WERI-Rb-1 (cell line): ENCODE data around the gene TSPAN8.

Source experiments
- DNase-seq: peaks from one replicate; pipeline ENCODE4 v3.0.0-alpha.2; 2020
- H3K27ac ChIP-seq: fragments of 250-450 bp; sonication (Bioruptor Pico); 2 replicates; pipeline ENCODE4 v1.5.1; 2020; ENCODE audit warnings: mild to moderate bottlenecking, moderate library complexity
- H3K27me3 ChIP-seq: fragments of 250-450 bp; sonication (Bioruptor Pico); 2 replicates; pipeline ENCODE4 v1.5.1; 2021; ENCODE audit warnings: mild to moderate bottlenecking, low read depth, moderate library complexity; ENCODE audit not compliant: insufficient read depth, severe bottlenecking
- H3K36me3 ChIP-seq: fragments of 250-450 bp; sonication (Bioruptor Pico); 2 replicates; pipeline ENCODE4 v1.5.1; 2020; ENCODE audit warnings: mild to moderate bottlenecking, moderate library complexity
- H3K4me3 ChIP-seq: 2 replicates; pipeline ENCODE4 v1.5.1; 2011; ENCODE audit warnings: low read depth, mild to moderate bottlenecking, control low read depth, low read length
- H3K9me3 ChIP-seq: fragments of 250-450 bp; sonication (Bioruptor Pico); 2 replicates; pipeline ENCODE4 v1.5.1; 2021; ENCODE audit warnings: mild to moderate bottlenecking, moderate library complexity; ENCODE audit not compliant: severe bottlenecking
- TF ChIP-seq, protein P1 (sequence below): IDR thresholded peaks from 2 replicates; pipeline ENCODE4 v1.5.1; 2011; ENCODE audit warnings: low read depth, mild to moderate bottlenecking, control low read depth, inconsistent platforms, low read length

Gene TSPAN8

DNA sequence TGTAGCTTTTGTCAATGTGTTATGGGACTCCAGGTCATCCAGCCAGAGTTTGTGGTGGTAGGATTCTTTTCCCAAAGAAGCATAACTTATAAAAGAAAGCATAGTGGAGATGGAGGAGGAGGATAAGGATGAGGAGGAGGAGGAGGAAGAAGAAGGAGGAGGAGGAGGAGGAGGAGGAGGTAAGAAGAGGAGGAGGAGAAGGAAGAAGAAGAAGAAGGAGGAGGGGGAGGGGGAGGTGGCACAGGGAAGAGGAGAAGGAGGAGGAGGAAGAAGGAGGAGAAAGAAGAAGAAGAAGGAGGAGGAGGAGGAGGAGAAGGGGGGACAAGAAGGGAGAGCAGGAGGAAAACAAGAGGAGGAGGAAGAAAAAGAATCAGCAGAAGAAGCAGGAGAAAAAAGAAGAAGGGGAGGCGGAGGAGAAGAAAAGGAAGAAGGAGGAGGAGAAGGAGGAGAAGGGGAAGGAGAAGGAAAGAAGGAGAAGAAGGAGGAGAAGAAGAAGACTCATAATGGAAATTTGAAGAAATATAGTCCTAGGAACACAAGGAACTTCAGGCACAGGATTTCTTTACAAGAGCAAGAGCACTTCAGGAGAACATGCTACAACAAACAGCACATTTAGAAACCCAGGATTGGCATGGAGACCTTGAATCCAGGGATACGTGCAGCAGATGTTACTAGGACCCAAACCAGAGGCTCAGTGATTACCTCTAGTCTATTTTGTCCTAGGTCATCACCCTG is 22.6 kb downstream of the TSPAN8 start:
- TF ChIP-seq, protein P1, sequence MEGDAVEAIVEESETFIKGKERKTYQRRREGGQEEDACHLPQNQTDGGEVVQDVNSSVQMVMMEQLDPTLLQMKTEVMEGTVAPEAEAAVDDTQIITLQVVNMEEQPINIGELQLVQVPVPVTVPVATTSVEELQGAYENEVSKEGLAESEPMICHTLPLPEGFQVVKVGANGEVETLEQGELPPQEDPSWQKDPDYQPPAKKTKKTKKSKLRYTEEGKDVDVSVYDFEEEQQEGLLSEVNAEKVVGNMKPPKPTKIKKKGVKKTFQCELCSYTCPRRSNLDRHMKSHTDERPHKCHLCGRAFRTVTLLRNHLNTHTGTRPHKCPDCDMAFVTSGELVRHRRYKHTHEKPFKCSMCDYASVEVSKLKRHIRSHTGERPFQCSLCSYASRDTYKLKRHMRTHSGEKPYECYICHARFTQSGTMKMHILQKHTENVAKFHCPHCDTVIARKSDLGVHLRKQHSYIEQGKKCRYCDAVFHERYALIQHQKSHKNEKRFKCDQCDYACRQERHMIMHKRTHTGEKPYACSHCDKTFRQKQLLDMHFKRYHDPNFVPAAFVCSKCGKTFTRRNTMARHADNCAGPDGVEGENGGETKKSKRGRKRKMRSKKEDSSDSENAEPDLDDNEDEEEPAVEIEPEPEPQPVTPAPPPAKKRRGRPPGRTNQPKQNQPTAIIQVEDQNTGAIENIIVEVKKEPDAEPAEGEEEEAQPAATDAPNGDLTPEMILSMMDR, result no peak
- Histone ChIP-seq H3K9me3 (no peaks in the 10 kb centered on the region), H3K27me3 (no peaks in the 10 kb centered on the region), H3K36me3 (no peaks in the 10 kb centered on the region), H3K27ac (no peak overlapping the region), H3K4me3 (no peak overlapping the region)
- no peak for DNase-seq

DNA sequence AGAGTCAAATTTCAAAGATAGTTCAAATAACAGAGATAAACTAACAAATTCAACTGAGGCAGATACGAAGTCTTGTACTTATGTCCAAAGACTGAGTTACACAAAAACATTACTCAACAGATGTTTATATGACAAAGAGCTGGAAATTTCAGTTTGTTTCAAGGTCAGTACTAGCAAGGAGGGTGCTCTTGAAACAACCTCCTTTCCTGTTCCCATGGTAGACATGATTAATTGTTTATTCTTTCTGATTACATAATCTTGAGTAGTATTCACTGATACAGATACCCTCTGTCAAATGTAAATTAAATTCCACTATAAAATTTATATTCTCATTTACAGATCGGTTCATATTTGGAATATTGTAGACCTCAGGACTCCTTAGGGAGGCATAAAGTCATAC is 23.4 kb downstream of the TSPAN8 start:
- no peak overlapping the region for H3K27ac ChIP-seq
- TF ChIP-seq, protein P1, result no peak
- no peaks in the 10 kb centered on the region for H3K27me3 ChIP-seq
- no peak overlapping the region for H3K4me3 ChIP-seq
- H3K36me3 ChIP-seq, result no peaks in the 10 kb centered on the region
- no peaks in the 10 kb centered on the region for H3K9me3 ChIP-seq
- no peak for DNase-seq

DNA sequence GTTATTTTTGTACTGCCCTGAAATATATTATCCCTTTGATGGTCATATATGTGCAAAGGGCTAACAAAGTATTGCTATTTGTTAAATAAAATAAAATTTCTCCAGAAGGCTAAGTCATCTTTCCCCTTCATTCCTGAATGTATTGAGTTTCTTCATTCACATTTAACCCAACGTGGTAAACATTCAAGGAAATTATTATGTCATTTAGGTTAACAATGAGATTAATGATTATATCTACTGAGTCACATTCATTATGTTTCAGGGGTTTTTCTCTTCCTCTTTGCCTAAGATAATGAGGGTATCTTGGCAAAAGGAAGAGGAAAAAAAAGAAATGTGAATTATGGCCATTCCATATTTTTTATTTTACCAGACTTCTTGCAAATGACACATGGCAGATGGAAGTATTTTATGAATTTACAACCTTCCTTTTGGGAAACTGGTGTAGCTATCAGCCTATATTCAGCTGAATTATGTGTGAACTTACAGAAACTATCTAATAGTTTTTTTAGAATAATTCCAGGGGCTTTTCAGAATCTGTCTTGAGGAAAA is 27.2 kb downstream of the TSPAN8 start:
- TF ChIP-seq, protein P1, result no peak
- H3K4me3 ChIP-seq, result no peak overlapping the region
- H3K36me3 ChIP-seq, result no peaks in the 10 kb centered on the region
- no peak for DNase-seq
- no peak overlapping the region for H3K27ac ChIP-seq
- H3K27me3 ChIP-seq, result no peaks in the 10 kb centered on the region
- H3K9me3 ChIP-seq, result no peaks in the 10 kb centered on the region

DNA sequence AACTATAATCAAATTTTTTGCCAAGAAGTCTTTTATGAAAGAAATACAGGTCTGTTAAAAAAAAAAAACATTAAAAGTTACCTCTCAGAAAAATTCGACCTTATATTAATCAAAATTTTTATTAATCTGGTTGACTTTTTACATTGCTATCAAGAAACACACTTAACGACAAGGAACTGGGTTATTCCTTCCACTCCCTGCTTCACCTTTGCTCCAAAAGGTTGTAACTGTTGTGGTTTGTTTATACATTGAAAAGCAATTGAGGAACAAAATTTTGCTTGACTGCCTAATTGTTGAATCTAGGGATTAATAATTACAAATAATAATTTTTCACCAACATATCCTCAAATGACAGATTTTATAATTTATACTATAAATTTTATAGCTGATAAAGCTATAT is 28.4 kb downstream of the TSPAN8 start:
- H3K27ac ChIP-seq, result no peak overlapping the region
- DNase-seq, result no peak
- no peaks in the 10 kb centered on the region for H3K27me3 ChIP-seq
- H3K9me3 ChIP-seq, result no peaks in the 10 kb centered on the region
- TF ChIP-seq, protein P1, result no peak
- no peak overlapping the region for H3K4me3 ChIP-seq
- H3K36me3 ChIP-seq, result no peaks in the 10 kb centered on the region

DNA sequence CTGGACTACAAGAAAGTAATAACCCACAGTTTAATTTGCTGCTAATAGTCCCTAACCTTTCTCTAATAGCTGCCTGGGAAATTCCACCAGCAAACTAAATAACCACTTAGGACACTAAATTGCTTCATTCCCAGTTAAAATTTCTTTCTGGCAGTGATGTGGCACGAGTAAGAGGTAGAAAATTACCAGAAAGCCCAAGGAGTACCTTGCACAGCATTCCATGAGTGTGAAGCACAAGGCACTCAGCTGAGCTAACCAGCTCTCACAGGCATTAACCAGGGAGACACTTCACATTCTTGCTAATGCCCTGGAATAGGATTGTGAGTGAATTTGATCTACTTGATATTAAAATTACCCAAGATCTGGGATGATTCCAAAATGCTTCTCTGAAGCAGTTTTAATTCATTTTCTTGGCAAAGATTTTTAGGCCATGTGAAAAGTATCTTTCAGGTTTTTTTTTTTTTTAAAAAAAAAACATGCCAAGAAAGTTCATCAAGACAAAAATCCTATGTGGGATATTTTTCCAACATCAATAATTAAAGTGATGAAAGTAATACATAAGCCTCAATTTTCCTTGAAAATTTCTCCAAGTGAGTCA is 29.5 kb downstream of the TSPAN8 start:
- DNase-seq, result no peak
- H3K27me3 ChIP-seq, result no peaks in the 10 kb centered on the region
- TF ChIP-seq, protein P1, result no peak
- H3K27ac ChIP-seq, result no peak overlapping the region
- no peak overlapping the region for H3K4me3 ChIP-seq
- no peaks in the 10 kb centered on the region for H3K36me3 ChIP-seq
- H3K9me3 ChIP-seq, result no peaks in the 10 kb centered on the region
